Transverse colon (tissue), 4 donors: Measurements from ENCODE around the gene FAM83C. TPM values are rescaled to one million over a fixed set of nuclear protein-coding genes. Genes with fewer than 3 reads are reported as not detected.

Source experiments
- DNase-seq: peaks from one replicate; pipeline ENCODE4 v3.0.0-alpha.2; 2019
- H3K27ac ChIP-seq, 4 donors: fragments of 200-600 bp; sonication (generic); 2 replicates each; pipeline ENCODE4 v1.5.1; 2016 to 2018; ENCODE audit warnings: inconsistent platforms in 4 of 4
- H3K27me3 ChIP-seq: fragments of 200-600 bp; sonication (generic); 2 replicates; pipeline ENCODE4 v1.5.1; 2017; ENCODE audit warnings: inconsistent platforms
- H3K36me3 ChIP-seq, 4 donors: fragments of 200-600 bp; sonication (generic); 2 replicates each; pipeline ENCODE4 v1.5.1; 2017 to 2019; ENCODE audit warnings: inconsistent platforms in 4 of 4
- H3K4me1 ChIP-seq, 4 donors: fragments of 200-600 bp; sonication (generic); 2 replicates each; pipeline ENCODE4 v1.5.1; 2017 to 2020; ENCODE audit warnings: inconsistent platforms in 4 of 4
- H3K4me3 ChIP-seq, 4 donors: fragments of 200-600 bp; sonication (generic); 1 replicate in 1 of 4; 2 replicates in 3 of 4; pipeline versions ENCODE4 v1.5.1 to v1.6.1; 2017 to 2019; ENCODE audit warnings: inconsistent platforms in 4 of 4
- H3K9me3 ChIP-seq, 2 donors: fragments of 200-600 bp; sonication (generic); 2 replicates each; pipeline ENCODE4 v1.5.1; 2017 to 2019; ENCODE audit warnings: inconsistent platforms in 2 of 2
- EP300 ChIP-seq: sonication (generic); formaldehyde crosslinking; IDR thresholded peaks from one replicate; pipeline ENCODE4 v1.6.1; 2017; ENCODE audit warnings: antibody characterized with exemption, low read depth
- POLR2A ChIP-seq: fragments of 450-650 bp; IDR thresholded peaks from one replicate; pipeline ENCODE4 v1.6.1; 2016; ENCODE audit warnings: antibody characterized with exemption, mild to moderate bottlenecking, moderate library complexity
- POLR2AphosphoS5 ChIP-seq, 3 donors: sonication (generic); formaldehyde crosslinking; IDR thresholded peaks; one replicate each; pipeline ENCODE4 v1.6.1; 2016; ENCODE audit warnings: antibody characterized with exemption in 3 of 3
- WGBS, 2 donors: methylation state at CpG; one replicate each; pipeline ENCODE4 v1.1.5; 2018; ENCODE audit warnings: low coverage in 1 of 2; 5-methylcytosine and 5-hydroxymethylcytosine counted together
- in situ Hi-C, 4 donors: fragments of 200-750 bp; cut with MboI; loops; one replicate each; pipeline versions ENCODE4 v1.15.0 to v1.15.1; 2017; ENCODE audit warnings: low sequenced_read_pairs in 3 of 4, low pct_ligation_motif_present in 1 of 4, low pct_unique_long_range_greater_than_20kb in 1 of 4
- intact Hi-C: fragments of 100-400 bp; cut with DNase I; formaldehyde crosslinking; loops from one replicate; pipeline ENCODE4 v1.15.1; 2023; ENCODE audit warnings: low total_unique reads
- total RNA-seq, 4 donors: library from RNA; depleted of rRNA; stranded (reverse); fragments of >200 nt; gene quantifications; one replicate each; pipeline ENCODE4 v1.1.0, GENCODE V29; 2016
- TF ChIP-seq, protein P1 (sequence below), 5 experiments: fragments of 200-600 bp in 3 of 5; fragments of 450-650 bp in 2 of 5; sonication (generic) in 3 of 5; IDR thresholded peaks; 1 replicate in 2 of 5; 2 replicates in 3 of 5; pipeline ENCODE4 v1.5.1; 2016 to 2017; ENCODE audit warnings: antibody characterized with exemption in 5 of 5, inconsistent platforms in 3 of 5, mild to moderate bottlenecking in 2 of 5, moderate library complexity in 1 of 5

Gene FAM83C
- total RNA-seq, 4 donors from 2014 or later, result 0.14 TPM; not detected in 3

DNA sequence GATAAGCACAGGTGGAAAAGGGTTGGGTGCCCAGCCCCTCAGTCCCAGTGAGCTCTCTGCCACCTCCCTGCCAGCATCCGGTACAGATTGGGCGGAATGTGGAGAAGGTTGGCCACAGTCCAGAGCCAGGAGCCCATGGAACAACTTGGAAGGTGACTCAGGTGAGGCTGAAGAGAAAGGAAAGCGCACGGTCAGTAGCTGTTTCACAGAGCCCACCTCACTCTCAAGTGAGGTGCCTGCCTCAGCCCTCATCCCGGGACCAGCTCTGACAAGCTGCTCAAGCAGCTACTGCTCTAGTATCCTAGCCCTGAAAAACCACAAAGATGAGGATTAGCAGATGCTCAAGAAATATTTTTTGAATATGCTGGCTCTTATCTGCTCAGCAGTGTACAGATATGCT, 13.2 kb downstream of the FAM83C start:
- no peak overlapping the region for H3K4me3 ChIP-seq
- peaks cover 12 to 36% (median 32%) of the 10 kb centered on the region in 4 donors for H3K4me1 ChIP-seq
- H3K9me3 ChIP-seq, result no peaks in the 10 kb centered on the region
- H3K27me3 ChIP-seq, result no peaks in the 10 kb centered on the region
- TF ChIP-seq, protein P1, sequence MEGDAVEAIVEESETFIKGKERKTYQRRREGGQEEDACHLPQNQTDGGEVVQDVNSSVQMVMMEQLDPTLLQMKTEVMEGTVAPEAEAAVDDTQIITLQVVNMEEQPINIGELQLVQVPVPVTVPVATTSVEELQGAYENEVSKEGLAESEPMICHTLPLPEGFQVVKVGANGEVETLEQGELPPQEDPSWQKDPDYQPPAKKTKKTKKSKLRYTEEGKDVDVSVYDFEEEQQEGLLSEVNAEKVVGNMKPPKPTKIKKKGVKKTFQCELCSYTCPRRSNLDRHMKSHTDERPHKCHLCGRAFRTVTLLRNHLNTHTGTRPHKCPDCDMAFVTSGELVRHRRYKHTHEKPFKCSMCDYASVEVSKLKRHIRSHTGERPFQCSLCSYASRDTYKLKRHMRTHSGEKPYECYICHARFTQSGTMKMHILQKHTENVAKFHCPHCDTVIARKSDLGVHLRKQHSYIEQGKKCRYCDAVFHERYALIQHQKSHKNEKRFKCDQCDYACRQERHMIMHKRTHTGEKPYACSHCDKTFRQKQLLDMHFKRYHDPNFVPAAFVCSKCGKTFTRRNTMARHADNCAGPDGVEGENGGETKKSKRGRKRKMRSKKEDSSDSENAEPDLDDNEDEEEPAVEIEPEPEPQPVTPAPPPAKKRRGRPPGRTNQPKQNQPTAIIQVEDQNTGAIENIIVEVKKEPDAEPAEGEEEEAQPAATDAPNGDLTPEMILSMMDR (IDR thresholded peaks at IDR 0.05), result no peak
- TF ChIP-seq POLR2AphosphoS5 (IDR thresholded peaks at IDR 0.05) (no peak), POLR2A (no peak), EP300 (no peak)
- no peak for DNase-seq
- intact Hi-C loops (loop anchor here (10.0 kb wide), 1 partner anchor 134 kb away; the partner anchor contains the start of gene EDEM2), in situ Hi-C loops (no loop called here)
- peaks cover 0 to 21% (median 0%) of the 10 kb centered on the region in 4 donors for H3K36me3 ChIP-seq
- 86% methylated on average over 5 of the region's 5 CpGs; no CpG with 5 or more reads in 1 of the 2 donors for WGBS, 2 donors
- peak overlapping the region; percentile 97 to 100 (median 97) for H3K27ac ChIP-seq

DNA sequence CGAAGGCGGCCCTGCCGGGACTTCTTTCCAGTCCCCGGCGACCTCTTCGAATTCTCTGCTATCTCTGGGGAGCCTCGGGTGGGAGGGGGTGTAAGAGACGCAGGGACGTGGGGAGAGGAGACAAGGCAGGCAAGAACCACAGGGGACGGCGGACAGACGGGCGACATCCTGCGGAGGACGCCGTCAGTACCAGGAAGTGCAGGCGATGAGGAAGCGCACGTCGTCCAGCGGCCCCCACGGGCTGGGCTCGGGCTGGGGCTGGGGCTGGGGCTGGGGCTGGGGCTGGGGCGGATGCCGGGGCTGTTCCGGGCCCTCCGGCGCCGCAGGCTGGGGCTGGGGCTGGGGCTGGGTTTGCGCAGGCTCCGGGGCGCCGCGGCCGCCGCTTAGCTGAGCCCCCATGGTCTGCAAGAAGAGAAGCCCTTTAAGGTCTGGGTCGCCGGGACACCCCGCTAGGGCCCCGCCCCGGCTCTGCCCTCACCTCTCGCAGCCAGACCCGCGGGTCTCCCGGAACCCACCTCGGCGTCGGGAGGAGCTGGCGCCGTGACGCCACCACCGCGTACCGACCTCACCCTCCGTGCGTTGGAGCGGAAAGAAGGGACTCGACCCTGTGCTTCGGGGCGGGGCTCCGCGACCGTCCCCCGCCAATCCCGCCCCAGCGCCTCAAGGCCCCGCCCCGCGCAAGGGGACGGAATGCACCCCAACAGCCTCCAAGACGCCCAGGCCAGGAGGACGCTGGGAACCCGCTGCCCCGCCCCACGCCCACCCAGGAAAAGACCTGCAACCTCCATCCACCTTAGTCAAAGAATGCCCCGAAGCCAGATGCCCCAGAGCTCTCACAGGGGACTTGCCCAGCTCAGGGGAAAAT, 14.5 kb downstream of the FAM83C start, which contains the start of gene MMP24OS:
TSS of gene MMP24OS (minus strand) at position 592 of the 865 bp plus-strand sequence. CDS start at position 399, 193 bp downstream.
- intact Hi-C loops (loop anchor here (10.0 kb wide), 1 partner anchor 133 kb away; the partner anchor contains the start of gene EDEM2), in situ Hi-C loops (no loop called here)
- WGBS, 2 donors, result 1% methylated on average over 53 of the region's 76 CpGs; no CpG with 5 or more reads in 1 of the 2 donors
- Histone ChIP-seq H3K27ac (peak within 1 kb of the TSS; percentile 97 to 100 (median 97)), H3K4me3 (peak within 1 kb of the TSS; percentile 53 to 90 (median 75)), H3K4me1 (peaks cover 8 to 24% (median 21%) of the 10 kb centered on the region in 4 donors), H3K9me3 (no peaks in the 10 kb centered on the region), H3K27me3 (no peaks in the 10 kb centered on the region), H3K36me3 (peaks cover 0 to 21% (median 0%) of the 10 kb centered on the region in 4 donors)
- peak; percentile 94 for DNase-seq
- TF ChIP-seq, protein P1 (IDR thresholded peaks at IDR 0.05), result peak in 4 of 5 experiments; percentile 13 to 41 (median 26)
- TF ChIP-seq POLR2A (peak; percentile 96), POLR2AphosphoS5 (IDR thresholded peaks at IDR 0.05) (peak; percentile 96 to 99 (median 98)), EP300 (no peak)

GRCh38 chr20:35277127-35277526, 15.1 kb downstream of the FAM83C start:
- Histone ChIP-seq H3K27ac (peak overlapping the region; percentile 97 to 100 (median 97)), H3K9me3 (no peaks in the 10 kb centered on the region), H3K4me3 (peak overlapping the region; percentile 53 to 90 (median 75)), H3K27me3 (no peaks in the 10 kb centered on the region), H3K4me1 (peaks cover 8 to 19% (median 18%) of the 10 kb centered on the region in 4 donors), H3K36me3 (peaks cover 0 to 21% (median 0%) of the 10 kb centered on the region in 4 donors)
- no peak for TF ChIP-seq EP300
- no peak for TF ChIP-seq POLR2AphosphoS5 (IDR thresholded peaks at IDR 0.05)
- TF ChIP-seq POLR2A, result no peak
- TF ChIP-seq, protein P1 (IDR thresholded peaks at IDR 0.05), result no peak
- 4% methylated on average over 9 of the region's 10 CpGs; no CpG with 5 or more reads in 1 of the 2 donors for WGBS, 2 donors
- in situ Hi-C loops (no loop called here), intact Hi-C loops (loop anchor here (10.0 kb wide), 1 partner anchor 132 kb away; the partner anchor contains the start of gene EDEM2)
- DNase-seq, result no peak

DNA sequence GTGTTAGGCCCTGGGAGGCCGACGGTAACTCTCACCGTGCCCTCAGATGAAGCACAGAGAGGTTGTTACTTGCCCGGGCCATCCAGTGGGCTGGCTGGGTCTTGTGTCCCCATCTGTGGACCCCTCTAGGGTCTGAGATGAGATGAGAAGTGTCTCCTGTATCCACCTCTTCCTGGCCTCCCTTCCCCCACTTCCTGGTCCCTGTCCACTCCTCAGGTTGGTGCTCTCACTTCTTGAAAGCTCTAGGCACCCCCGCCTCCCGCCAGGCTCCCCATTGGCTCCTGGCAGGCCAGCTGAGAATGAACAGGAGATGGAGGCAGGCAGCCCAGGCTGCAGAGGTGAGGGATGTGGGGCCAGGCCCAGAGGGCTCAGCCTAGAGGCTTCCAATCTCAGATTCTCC, 15.8 kb downstream of the FAM83C start:
- Histone ChIP-seq H3K4me3 (peak overlapping the region in 3 of 4 donors; percentile 69 to 90 (median 81)), H3K36me3 (peaks cover 0 to 21% (median 0%) of the 10 kb centered on the region in 4 donors), H3K27ac (peak overlapping the region; percentile 97 to 100 (median 97)), H3K4me1 (peaks cover 8 to 19% (median 18%) of the 10 kb centered on the region in 4 donors), H3K27me3 (no peaks in the 10 kb centered on the region), H3K9me3 (no peaks in the 10 kb centered on the region)
- intact Hi-C loops, result loop anchor here (10.0 kb wide), 1 partner anchor 132 kb away; the partner anchor contains the start of gene EDEM2
- in situ Hi-C loops, result no loop called here
- TF ChIP-seq, protein P1 (IDR thresholded peaks at IDR 0.05), result no peak
- no peak for DNase-seq
- WGBS, 2 donors, result 95% methylated on average over 6 of the region's 6 CpGs; no CpG with 5 or more reads in 1 of the 2 donors
